Stimulated activated CD4-positive, alpha-beta T cell treated with anti-CD3 and anti-CD28 coated beads, Interleukin-1b, Interleukin-23, amount 100 ng/mL, for 24 hours (primary cell): Measurements from ENCODE around the gene APOL4.
"Not testable (repeated sequence)": the region's sequence is repeated elsewhere in the genome, so short reads cannot be mapped to it uniquely, and the experiment has no call there.

ENCODE experiments used
- DNase-seq, 4 experiments: peaks; one replicate each; pipeline ENCODE4 v3.0.0-alpha.2; 2020; ENCODE audit warnings: low read depth in 4 of 4, low spot score in 1 of 4

The APOL4 gene, protein sequence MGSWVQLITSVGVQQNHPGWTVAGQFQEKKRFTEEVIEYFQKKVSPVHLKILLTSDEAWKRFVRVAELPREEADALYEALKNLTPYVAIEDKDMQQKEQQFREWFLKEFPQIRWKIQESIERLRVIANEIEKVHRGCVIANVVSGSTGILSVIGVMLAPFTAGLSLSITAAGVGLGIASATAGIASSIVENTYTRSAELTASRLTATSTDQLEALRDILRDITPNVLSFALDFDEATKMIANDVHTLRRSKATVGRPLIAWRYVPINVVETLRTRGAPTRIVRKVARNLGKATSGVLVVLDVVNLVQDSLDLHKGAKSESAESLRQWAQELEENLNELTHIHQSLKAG

GRCh38 chr22:36201630-36202319 is at the start of gene APOL4:
TSS of gene APOL4 (minus strand) at chr22:36201809. CDS start at chr22:36201734, 75 bp downstream.
- no peak for DNase-seq

- not testable (repeated sequence) for DNase-seq
These were observed 48.8 kb upstream of the APOL4 start for GRCh38 chr22:36250292-36250960.

GRCh38 chr22:36249160-36249559 is 47.6 kb upstream of the APOL4 start:
- DNase-seq, result no peak

DNA sequence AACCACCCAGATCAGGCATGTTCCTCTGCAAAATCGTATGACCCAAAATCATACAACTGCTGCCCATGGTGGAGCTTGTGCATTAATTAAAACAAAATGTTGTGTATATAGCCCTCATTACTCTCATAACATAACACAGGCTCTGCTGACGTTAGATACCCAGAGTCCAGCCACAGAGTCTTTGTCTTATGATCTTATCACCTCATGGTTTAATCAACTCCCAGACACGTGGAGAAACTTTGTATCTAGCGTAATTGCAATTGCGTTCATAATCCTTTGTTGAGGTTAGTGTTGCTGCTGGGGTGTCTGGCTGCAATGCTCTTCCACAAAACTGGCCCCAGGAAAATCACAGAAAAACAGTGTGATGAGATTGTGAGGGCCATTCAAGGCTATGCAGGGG is 46.3 kb upstream of the APOL4 start:
- DNase-seq, result no peak

- no peak for DNase-seq
These were observed 45.1 kb upstream of the APOL4 start for GRCh38 chr22:36246718-36247117.

GRCh38 chr22:36245805-36246356 is 44.3 kb upstream of the APOL4 start:
- no peak for DNase-seq

GRCh38 chr22:36244522-36245391 is 43.1 kb upstream of the APOL4 start:
- DNase-seq, result no peak

DNA sequence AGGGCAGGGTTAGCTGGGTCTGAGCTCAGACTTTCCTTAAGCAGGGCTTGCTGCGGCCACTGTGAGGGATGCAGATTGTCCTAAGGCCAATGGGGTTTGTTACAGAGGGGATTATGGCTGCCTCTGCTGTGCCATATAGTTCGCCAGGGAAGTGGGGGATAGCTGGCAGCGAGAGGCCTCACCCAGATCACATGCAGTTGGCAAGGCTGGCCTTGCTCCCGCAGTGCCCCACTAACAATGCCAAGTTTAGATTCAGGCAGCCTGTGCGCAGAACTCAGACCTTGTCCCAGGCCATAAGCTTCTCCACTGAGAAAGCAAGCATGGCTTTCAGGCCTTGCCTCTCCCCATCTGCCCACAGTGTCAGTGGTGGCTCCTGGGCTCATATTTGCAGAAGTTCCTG is 42.4 kb upstream of the APOL4 start:
- DNase-seq, result no peak

- DNase-seq, result peak; percentile 55 to 80 (median 69)
These were observed 38.0 kb upstream of the APOL4 start, which contains the start of gene APOL2 for GRCh38 chr22:36239401-36240171. TSS of gene APOL2 (minus strand) at chr22:36239527. CDS start at chr22:36233162, 6,365 bp downstream.

DNA sequence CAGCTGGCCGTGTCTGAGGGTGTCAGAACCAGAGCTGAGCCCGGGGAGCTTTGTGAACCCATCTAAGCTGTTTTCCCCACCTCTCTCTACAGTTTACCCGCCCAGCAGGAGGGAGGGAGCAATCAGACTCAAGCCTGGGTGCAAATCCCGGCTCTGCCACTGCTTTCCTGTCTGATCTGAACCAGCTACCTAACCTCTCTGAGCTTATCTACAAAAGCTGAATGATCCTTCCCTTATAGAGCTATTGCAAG is 37.5 kb upstream of the APOL4 start:
- DNase-seq, result no peak

- no peak for DNase-seq
These were observed 37.0 kb upstream of the APOL4 start for GRCh38 chr22:36238373-36239149.

DNA sequence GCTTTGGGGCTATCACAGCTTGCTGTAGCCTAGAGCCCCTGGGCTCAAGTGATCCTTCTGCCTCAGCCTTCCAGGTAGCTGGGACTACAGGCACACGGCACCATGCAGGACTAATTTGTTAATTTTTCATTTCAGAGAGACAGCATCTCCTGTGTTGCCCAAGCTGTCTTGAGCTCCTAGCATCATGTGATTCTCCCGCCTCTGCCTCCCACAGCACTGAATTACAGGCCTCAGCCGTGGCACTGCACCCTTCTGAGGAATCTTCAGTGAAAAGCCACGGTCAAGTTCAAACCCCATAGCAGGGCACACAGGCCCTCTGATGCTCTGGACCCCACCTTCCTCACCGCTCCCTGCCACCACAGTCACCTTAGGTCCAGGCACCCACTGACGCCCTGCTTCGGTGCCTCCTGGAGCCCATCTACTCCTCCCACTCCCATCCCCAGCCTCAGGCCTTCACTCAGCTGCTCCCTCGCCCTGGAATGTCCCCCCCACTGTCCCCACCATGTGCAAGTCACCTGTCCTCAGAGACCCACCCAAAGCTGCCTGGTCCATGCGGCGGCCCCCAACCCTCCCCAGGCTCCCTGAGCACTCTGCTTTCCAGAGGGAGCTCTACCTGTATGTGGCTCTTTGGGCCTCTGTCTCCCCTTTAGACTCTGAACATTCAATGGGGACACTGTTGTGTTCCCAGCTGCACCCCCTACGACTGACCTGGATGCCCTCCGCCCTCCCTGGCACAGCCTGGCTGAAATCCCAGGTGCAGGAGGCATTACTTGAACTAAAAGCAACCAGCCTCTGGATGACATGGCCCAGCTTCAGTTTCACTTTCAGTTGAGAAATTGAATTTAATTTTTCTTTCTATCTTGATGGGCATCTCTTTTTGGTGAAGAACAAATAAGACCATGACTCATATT is 36.1 kb upstream of the APOL4 start:
- no peak for DNase-seq

DNA sequence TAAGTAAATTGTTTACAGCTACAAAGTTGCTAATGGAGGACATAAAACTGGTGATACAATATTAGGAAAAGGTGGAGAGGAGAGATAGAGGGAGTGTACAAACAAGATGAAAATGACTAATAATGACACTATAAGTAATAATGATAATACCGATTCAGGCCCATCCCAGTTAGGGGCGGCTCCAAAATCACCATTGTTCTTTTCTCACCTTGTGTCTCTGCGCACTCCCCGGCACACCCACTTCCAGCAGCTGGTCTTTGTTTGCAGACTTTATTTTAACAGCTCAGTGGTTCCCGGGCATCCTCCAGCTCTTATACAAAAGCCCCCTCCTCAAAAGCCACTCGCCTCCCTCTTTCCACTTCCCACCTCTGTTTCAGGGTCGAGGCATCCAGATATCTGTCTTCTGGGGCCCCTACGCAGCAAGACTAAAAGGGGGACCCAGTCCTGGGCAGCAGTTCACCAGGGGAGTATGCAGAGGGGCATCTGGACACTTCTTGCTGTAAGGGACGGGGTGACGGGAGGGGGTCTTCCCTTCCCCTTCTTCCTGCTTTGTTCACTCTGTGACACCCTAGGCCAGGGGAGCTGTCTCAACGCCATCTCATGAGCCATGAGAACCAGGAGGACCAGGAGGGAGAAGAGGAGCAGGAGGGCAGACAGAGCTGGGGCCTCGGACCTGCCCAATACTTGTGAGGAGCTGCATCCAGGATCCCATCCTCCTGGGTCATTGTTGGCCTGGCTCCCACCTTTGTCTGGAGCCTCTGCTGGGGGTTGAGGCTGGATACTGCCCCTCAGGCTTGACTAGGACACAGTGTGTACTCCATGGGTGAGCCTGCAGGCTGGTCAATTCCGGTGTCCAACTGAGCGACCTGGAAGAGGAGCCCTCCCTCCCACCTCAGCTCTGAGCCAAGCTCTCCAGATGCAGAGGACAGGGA is 35.0 kb upstream of the APOL4 start:
- DNase-seq, result no peak

DNA sequence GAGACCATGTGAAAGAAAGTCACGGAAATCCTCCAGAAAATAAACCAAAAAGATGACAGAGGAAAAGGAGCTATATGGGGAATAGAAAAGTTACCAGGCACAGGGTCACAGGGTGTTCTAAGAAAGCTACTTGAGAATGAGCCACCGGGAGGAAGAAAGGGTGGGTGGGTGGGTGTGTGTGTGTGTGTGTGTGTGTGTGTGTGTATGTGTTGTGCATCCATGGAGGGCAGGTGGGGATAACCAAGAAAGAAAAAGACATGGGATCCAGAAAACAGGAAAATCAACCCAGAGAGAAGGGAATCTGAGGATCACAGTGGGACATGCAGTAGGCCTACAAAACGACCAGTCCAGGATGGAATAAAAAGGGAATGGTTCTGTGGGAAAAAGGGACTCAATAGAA is 34.0 kb upstream of the APOL4 start:
- DNase-seq, result no peak

DNA sequence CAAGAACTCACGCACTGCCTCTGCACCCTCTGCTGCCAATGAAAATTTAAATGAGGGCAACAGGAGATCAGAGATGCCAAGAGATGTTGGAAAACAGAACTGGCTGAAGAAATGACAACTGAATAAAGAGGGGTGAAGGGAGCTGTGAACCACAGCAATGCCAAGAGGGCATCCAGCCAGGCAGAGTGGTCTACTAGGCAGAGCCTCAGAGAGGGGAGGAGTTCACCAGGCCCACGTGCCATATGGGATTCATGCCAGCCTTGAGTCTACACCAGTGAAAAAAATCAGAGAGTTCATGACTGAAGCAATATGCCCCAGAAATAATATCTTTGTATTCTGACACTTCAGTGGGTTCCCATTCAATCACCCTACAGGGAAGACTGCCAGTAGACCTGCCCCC is 33.3 kb upstream of the APOL4 start:
- no peak for DNase-seq

DNA sequence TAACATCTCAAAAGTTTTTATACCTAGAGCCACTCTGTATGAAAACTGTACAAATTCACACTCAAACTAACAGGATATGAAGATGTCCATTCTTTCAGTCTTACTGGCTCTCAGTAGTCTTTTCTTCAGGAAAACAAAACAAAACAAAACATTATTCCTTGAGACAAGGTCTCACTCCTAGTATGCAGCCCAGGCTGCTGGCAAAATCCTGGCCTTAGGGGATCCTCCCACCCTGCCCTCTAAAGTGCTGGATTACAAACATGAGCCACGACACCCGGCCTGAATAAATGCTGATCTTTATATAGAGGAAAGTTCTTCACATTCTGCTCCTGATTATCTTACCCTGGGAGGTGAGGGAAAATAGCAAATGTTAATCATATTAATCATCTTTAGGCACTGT is 32.6 kb upstream of the APOL4 start:
- DNase-seq, result no peak

- DNase-seq, result no peak
These were observed 32.2 kb upstream of the APOL4 start for GRCh38 chr22:36233796-36234195.
